Hepatocyte (in vitro differentiated cells): ENCODE data around the gene SVOP. TPM values are rescaled to one million over a fixed set of nuclear protein-coding genes. Genes with fewer than 3 reads are reported as not detected.

Experiments
- DNase-seq: peaks from one replicate; pipeline ENCODE4 v3.0.0-alpha.2; 2016; ENCODE audit warnings: low spot score
- H2AFZ ChIP-seq: fragments of 200-600 bp; sonication (generic); 2 replicates; pipeline ENCODE4 v1.6.0; 2016; ENCODE audit warnings: antibody characterized with exemption, mild to moderate bottlenecking
- H3K27ac ChIP-seq: fragments of 200-600 bp; sonication (generic); 2 replicates; pipeline ENCODE4 v1.5.1; 2016; ENCODE audit warnings: mild to moderate bottlenecking
- H3K27me3 ChIP-seq: fragments of 200-600 bp; sonication (generic); 2 replicates; pipeline ENCODE4 v1.6.1; 2016
- H3K36me3 ChIP-seq: fragments of 200-600 bp; sonication (generic); replicated peaks from 2 replicates; pipeline ENCODE4 v1.5.1; 2016; ENCODE audit warnings: low read depth; ENCODE audit not compliant: insufficient read depth
- H3K4me1 ChIP-seq: fragments of 200-600 bp; sonication (generic); 2 replicates; pipeline ENCODE4 v1.5.1; 2016; ENCODE audit warnings: mild to moderate bottlenecking, moderate library complexity; ENCODE audit not compliant: insufficient read depth
- H3K4me2 ChIP-seq: fragments of 200-600 bp; sonication (generic); 2 replicates; pipeline ENCODE4 v1.6.0; 2016
- H3K4me3 ChIP-seq: fragments of 200-600 bp; sonication (generic); 2 replicates; pipeline ENCODE4 v1.5.1; 2016; ENCODE audit warnings: mild to moderate bottlenecking
- H3K79me2 ChIP-seq: fragments of 200-600 bp; sonication (generic); 2 replicates; pipeline ENCODE4 v1.6.0; 2017; ENCODE audit warnings: mild to moderate bottlenecking
- H3K9me2 ChIP-seq: fragments of 200-600 bp; sonication (generic); replicated peaks from 2 replicates; pipeline ENCODE4 v1.6.0; 2017; ENCODE audit warnings: mild to moderate bottlenecking; ENCODE audit not compliant: insufficient read depth
- H3K9me3 ChIP-seq: fragments of 200-600 bp; sonication (generic); 2 replicates; pipeline ENCODE4 v1.5.1; 2016; ENCODE audit warnings: low read depth, mild to moderate bottlenecking
- H4K20me1 ChIP-seq: fragments of 200-600 bp; sonication (generic); 2 replicates; pipeline ENCODE4 v1.6.0; 2016; ENCODE audit warnings: mild to moderate bottlenecking; ENCODE audit not compliant: insufficient read depth, poor library complexity, severe bottlenecking
- CTCF ChIP-seq: fragments of 200-600 bp; sonication (generic); IDR thresholded peaks from 2 replicates; pipeline ENCODE4 v1.5.1; 2016; ENCODE audit warnings: antibody characterized with exemption, mild to moderate bottlenecking; ENCODE audit not compliant: poor library complexity
- EZH2 ChIP-seq: fragments of 200-600 bp; sonication (generic); IDR thresholded peaks from 2 replicates; pipeline ENCODE4 v1.6.1; 2016; ENCODE audit warnings: antibody characterized with exemption, mild to moderate bottlenecking, borderline replicate concordance
- EZH2phosphoT487 ChIP-seq: fragments of 200-600 bp; sonication (generic); IDR thresholded peaks from one replicate; pipeline ENCODE4 v1.6.1; 2018; ENCODE audit warnings: antibody characterized with exemption, mild to moderate bottlenecking, low read depth, moderate library complexity; ENCODE audit not compliant: unreplicated experiment, severe bottlenecking
- WGBS: methylation state at CpG from one replicate; pipeline ENCODE4 v1.1.6; 2016; ENCODE audit warnings: low lambda C conversion rate; ENCODE audit errors: missing lambda C conversion rate; 5-methylcytosine and 5-hydroxymethylcytosine counted together
- polyA plus RNA-seq: library from polyadenylated mRNA; unstranded; fragments of >200 nt; fragmentation: Nextera tagmentation; extraction: Ambion mirVana; gene quantifications from 2 replicates; pipeline ENCODE4 v1.2.1, GENCODE V29; 2016
- total RNA-seq: library from RNA; depleted of rRNA; stranded (reverse); fragments of >200 nt; gene quantifications from 2 replicates; pipeline ENCODE4 v1.2.3, GENCODE V29; 2014

Gene SVOP
- total and polyA plus RNA-seq, 2 experiments from 2014 or later, result 0.27 to 0.45 TPM

- no peaks in the 10 kb centered on the region for H4K20me1 ChIP-seq
- DNase-seq, result no peak
- no peak overlapping the region for H3K27ac ChIP-seq
- no peaks in the 10 kb centered on the region for H3K9me2 ChIP-seq
- no peaks in the 10 kb centered on the region for H3K27me3 ChIP-seq
- no peak for TF ChIP-seq EZH2phosphoT487
- no peak for TF ChIP-seq EZH2
- no peak for TF ChIP-seq CTCF
- H3K4me2 ChIP-seq, result no peak overlapping the region
- no peaks in the 10 kb centered on the region for H3K9me3 ChIP-seq
- no peak overlapping the region for H3K4me3 ChIP-seq
- H3K79me2 ChIP-seq, result no peaks in the 10 kb centered on the region
- H3K4me1 ChIP-seq, result no peaks in the 10 kb centered on the region
- no peak overlapping the region for H2AFZ ChIP-seq
- 75% methylated on average over 1 of the region's 1 CpG for WGBS
- H3K36me3 ChIP-seq, result no peaks in the 10 kb centered on the region
Observed at GRCh38 chr12:108965886-108966285, 55.0 kb downstream of the SVOP start.

GRCh38 chr12:108964371-108965352 is 56.2 kb downstream of the SVOP start:
- 78% methylated on average over 8 of the region's 8 CpGs for WGBS
- no peak for DNase-seq
- Histone ChIP-seq H3K4me3 (no peak overlapping the region), H3K27ac (no peak overlapping the region), H3K79me2 (no peaks in the 10 kb centered on the region), H4K20me1 (no peaks in the 10 kb centered on the region), H3K27me3 (no peaks in the 10 kb centered on the region), H2AFZ (no peak overlapping the region), H3K9me3 (no peaks in the 10 kb centered on the region), H3K36me3 (no peaks in the 10 kb centered on the region), H3K9me2 (no peaks in the 10 kb centered on the region), H3K4me2 (no peak overlapping the region), H3K4me1 (no peaks in the 10 kb centered on the region)
- TF ChIP-seq EZH2, result no peak
- TF ChIP-seq CTCF, result no peak
- no peak for TF ChIP-seq EZH2phosphoT487

GRCh38 chr12:108962256-108962655 is 58.6 kb downstream of the SVOP start:
- Histone ChIP-seq H3K9me3 (no peaks in the 10 kb centered on the region), H3K4me1 (no peaks in the 10 kb centered on the region), H2AFZ (no peak overlapping the region), H3K4me3 (no peak overlapping the region), H3K27ac (no peak overlapping the region), H3K9me2 (no peaks in the 10 kb centered on the region), H3K27me3 (no peaks in the 10 kb centered on the region), H4K20me1 (no peaks in the 10 kb centered on the region), H3K36me3 (no peaks in the 10 kb centered on the region), H3K4me2 (no peak overlapping the region), H3K79me2 (no peaks in the 10 kb centered on the region)
- DNase-seq, result no peak
- 89% methylated on average over 4 of the region's 4 CpGs for WGBS
- no peak for TF ChIP-seq CTCF
- no peak for TF ChIP-seq EZH2phosphoT487
- no peak for TF ChIP-seq EZH2
